ENCODE measurements around the gene G3BP2. TPM values are rescaled to one million over a fixed set of nuclear protein-coding genes. Genes with fewer than 3 reads are reported as not detected.
"Not testable (repeated sequence)": the region's sequence is repeated elsewhere in the genome, so short reads cannot be mapped to it uniquely, and the experiment has no call there.

The G3BP2 gene
- total RNA-seq, 1 donor from 2014 or later = 235 TPM

GRCh38 chr4:75683482-75684155 is 10.4 kb upstream of the G3BP2 start:
- no peak for DNase-seq (ENCODE audit: low read depth, low spot score)

GRCh38 chr4:75679876-75680575 is 6.8 kb upstream of the G3BP2 start:
- no peak for DNase-seq (ENCODE audit: low read depth, low spot score)

- no peak for DNase-seq (ENCODE audit: low read depth, low spot score)
Measured at GRCh38 chr4:75678965-75679364, 5.8 kb upstream of the G3BP2 start.

DNA sequence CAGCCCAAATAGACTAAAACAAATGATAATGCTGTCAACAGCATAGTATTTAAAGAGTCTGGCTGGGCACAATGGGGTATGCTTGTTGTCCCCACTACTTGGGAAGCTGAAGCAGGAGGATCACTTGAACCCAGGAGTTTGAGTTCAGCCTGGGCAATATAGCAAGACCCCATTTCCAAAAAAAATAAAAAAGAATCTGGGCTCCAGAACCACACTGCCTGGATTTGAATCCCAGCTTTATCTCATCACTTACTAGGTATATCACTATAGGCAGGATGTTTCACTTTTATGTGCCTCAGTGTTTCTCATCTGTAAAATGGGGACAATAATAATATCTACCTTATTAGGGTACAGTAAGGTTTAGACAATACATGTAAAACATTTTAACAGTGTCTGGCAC is 5.3 kb upstream of the G3BP2 start:
- no peak for DNase-seq (ENCODE audit: low read depth, low spot score)

DNA sequence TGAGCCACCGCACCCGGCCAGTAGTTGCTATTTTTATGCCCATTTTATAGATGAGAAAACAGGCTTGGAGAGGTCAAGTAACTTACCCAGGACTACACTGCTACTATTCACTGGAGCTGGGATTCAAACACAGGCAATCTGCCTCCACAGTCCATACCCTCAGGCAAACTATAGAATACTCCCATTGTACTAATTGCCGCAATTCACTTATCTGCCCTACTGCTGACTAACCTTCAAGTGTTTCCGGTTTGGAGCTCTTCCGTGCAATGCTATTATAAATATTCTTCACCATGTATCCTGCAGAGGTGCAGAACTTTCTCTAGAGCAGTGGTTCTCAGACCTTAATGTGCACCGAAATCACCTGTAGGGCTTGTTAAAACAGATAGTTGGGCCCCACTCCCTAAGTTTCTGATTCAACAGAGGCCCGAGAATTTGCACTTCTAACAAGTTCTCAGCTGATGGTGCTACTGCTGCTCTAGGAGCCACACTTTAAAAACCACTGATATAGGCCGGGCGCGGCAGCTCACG is 1.9 kb upstream of the G3BP2 start:
- DNase-seq (ENCODE audit: low read depth, low spot score) = no peak

- no peak for DNase-seq (ENCODE audit: low read depth, low spot score)
Measured at GRCh38 chr4:75673959-75674328, 733 bp upstream of the G3BP2 start.

DNA sequence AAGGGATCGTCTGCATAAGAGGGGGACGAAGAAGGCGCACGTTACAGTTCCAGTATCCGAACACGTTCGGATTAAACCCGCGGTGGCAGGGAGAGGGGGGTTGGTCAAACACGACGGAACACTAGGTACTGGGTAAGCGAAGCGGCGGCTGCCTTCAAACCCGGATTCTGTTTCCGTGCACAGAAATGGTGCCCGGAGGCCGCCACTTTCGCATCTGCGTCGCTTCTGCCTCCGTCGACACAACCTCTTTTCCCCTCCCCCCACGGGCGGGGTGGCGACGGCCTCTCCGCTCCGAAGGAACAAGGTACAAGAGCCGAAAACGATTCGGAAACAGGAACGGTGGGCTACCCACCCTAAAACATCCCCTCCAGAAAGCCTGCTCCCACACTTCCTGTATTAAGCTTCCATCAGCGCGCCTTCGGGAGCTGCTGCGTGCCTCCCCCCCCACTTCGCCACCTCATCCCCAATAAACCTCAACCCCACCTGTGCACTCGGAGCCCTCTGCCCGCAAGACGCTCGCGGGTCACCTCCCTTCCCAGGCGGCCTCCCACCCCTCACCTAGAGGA is 667 bp downstream of the G3BP2 start:
- no peak for DNase-seq (ENCODE audit: low read depth, low spot score)

- no peak for DNase-seq (ENCODE audit: low read depth, low spot score)
Measured at GRCh38 chr4:75671802-75672421, 1.3 kb downstream of the G3BP2 start.

DNA sequence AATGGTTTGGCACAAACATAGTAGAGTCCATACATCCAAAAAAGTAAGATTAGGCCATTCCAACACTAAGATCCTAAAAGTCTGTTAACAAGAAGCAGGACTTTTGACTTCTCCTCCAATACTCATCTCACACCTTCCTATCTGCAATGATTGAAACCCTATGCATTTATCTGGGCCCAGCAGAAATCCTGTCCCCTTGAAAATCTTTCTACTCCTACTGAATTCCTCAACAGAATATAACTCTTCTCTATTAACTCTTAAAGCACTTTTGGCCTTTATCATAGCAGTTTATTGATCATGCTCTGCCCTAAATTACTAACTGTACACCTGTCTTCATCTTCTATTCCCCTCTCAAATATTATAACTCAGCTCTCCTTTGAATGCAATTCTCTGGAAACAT is 4.6 kb downstream of the G3BP2 start:
- no peak for DNase-seq (ENCODE audit: low read depth, low spot score)

DNA sequence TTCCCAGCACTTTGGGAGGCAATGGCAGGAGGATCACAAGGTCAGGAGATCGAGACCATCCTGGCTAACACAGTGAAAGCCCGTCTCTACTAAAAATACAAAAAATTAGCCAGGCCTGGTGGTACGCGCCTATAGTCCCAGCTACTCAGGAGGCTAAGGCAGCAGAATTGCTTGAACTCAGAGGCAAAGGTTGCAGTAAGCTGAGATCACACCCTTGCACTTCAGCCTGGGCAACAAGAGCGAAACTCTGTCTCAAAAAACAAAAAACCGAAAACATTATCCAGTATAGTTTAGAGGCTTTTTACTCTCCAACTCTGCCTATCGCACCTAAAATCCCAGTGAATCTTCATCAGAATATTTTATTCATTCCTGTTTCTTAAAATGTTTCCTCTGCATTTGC is 5.6 kb downstream of the G3BP2 start:
- DNase-seq (ENCODE audit: low read depth, low spot score) = not testable (repeated sequence)

DNA sequence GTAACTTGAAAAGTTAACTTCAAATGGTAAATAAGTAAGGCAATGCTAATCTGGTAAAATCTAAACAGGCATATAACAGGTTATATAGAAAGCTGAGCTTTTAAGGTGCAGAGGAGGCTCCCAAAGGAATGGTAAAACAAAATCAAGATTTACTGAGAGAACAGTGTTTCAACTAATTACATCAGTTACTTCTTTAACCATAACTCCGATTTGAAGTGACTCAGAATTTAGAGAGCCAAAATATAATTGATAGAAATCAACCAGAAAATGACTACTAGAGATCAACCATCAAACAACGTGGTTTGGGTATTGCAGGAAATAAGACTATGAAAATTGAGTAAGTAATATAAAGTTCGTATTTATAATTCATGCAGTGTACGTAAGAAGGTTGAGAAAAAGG is 6.9 kb downstream of the G3BP2 start:
- DNase-seq (ENCODE audit: low read depth, low spot score) = no peak

GRCh38 chr4:75664604-75665003 is 8.6 kb downstream of the G3BP2 start:
- DNase-seq (ENCODE audit: low read depth, low spot score) = not testable (repeated sequence)

DNA sequence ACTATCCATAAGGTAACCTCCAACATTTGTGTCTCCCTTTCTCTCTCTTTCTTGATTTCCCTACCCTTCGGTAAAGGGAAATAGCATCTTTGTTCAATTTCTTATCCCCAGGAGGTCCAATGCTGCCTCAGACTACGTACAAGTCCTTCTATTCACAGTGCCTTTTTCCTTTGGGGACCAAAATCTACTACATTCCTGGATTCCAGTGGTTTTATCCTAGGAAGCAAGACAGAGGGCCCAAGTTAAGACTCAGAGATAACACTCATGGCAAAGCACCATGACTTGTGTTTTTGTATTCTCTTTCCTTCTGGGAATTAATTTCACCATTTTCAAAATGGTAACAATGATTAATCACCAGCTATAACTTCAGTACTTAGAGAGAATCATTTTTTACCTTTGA is 10.6 kb downstream of the G3BP2 start:
- no peak for DNase-seq (ENCODE audit: low read depth, low spot score)

GRCh38 chr4:75660491-75660890 is 12.7 kb downstream of the G3BP2 start:
- no peak for DNase-seq (ENCODE audit: low read depth, low spot score)

DNA sequence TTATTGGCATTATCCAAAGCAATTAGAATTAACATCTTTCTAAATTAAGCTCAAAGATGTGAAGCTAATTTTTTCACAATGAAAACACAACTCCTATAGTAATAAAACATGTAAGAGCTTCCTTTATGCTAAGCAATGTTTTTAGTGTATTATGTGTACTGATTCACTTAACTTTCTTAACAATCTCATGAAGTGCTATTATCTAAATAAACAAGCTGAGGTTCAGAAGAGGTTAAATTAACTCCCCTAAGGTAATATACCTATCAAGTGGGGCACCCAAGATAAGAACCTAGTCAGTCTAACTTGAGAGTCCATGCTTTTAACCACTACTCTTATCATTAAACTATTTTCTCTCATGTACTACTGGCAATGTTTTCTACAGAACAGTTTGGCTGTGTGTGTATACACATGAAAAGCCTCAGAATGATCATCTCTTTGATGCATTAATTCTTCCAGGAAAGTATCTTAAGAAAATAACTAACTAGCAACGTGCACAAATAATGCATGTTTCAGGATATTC is 13.6 kb downstream of the G3BP2 start:
- no peak for DNase-seq (ENCODE audit: low read depth, low spot score)

GRCh38 chr4:75658876-75659275 is 14.3 kb downstream of the G3BP2 start:
- DNase-seq (ENCODE audit: low read depth, low spot score) = no peak

DNA sequence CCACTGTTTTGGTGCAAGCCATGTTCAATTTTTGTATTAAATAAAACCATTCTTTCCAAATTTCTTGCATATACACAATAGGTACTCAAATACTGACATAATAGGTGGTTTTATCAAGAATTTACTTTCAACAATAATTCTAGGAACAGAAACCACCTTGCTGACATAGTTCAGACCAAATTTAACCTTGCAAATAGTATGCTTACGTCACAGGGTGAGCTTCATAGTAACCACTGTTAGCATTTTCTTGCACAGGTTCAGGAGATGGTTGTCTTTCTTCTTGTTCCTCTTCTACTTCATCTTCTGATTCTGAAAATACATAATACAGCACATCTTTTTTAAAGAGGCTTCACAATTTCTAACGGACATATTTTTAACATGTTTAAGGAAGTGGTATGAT is 17.6 kb downstream of the G3BP2 start:
- no peak for DNase-seq (ENCODE audit: low read depth, low spot score)

DNA sequence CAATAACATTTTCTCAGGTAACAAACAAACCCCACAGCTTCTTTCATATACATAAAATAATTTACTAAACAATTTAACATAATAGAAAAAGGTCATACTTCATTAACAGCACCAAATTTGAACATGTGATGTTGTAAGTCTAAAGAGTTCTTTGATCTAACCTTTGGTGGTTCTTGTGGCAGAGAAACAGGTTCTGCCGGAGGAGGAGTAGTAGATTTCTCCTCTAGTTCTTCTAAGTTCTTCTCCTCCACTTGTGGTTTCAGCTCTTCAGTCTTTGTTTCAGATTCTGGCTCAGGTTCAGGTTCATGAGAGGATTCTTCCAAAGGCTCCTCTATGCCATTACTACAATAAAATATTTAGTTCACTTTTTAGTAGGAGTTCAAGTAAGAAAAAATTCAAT is 18.3 kb downstream of the G3BP2 start:
- DNase-seq (ENCODE audit: low read depth, low spot score) = no peak

DNA sequence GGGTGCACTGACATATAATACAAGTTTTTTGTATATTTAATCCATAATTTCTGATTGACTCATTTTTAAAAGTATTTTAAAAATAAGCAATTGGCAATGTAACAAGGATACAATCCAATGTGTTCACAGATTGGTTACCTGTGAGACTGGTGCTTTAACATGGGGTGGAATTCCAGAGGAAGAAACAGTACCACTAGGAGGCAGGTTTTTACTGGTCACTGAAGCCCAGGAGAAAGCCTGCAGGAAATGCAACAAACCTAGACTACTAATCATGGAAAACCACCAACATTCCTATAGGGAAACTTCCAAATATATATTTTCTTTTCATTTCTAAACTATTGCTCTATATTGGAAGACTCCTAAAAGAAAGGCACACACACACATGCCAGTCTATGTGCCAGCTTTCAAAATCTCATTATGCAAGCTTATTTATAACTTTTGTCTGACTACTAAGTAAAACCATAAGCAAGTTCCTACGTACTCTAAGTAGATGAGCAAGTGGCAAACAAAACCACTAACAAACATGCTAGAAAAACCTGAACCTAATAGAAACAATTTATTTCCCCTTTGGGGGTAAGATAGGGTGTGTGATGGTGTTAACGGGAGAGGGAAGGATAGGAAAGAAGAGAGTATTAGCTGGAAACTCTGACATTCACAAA is 19.2 kb downstream of the G3BP2 start:
- no peak for DNase-seq (ENCODE audit: low read depth, low spot score)

- DNase-seq (ENCODE audit: low read depth, low spot score) = no peak
Measured at GRCh38 chr4:75644095-75644494, 29.1 kb downstream of the G3BP2 start.

DNA sequence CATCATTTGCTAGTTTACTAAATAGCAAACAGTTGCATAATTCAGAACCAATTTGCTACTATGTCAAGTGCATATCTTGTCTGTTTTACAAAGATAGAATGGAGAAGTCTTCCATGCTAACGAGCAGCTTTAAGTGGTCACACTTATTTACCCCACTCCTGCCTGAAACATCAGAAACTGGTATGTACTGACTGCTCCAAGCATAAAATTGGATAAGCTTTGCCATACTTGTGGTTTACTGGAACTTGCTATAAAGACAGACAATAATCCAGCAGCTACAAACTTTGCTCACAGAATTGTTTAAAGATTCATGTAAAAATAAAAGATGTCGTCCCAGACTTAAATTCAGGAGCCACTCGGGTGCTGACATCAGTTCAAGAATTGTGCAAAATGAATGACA is 29.6 kb downstream of the G3BP2 start:
- DNase-seq (ENCODE audit: low read depth, low spot score) = no peak

Data from pulmonary artery endothelial cell (primary cell).